ENCODE measurements around the gene DCTN4. TPM values are rescaled to one million over a fixed set of nuclear protein-coding genes. Genes with fewer than 3 reads are reported as not detected.
A peak's percentile ranks its signal among the peaks of the same experiment; 100 is the strongest.
"Not testable (repeated sequence)": the region's sequence is repeated elsewhere in the genome, so short reads cannot be mapped to it uniquely, and the experiment has no call there.

The DCTN4 gene
- 40.4 TPM for polyA plus RNA-seq (ENCODE audit: insufficient read length)

DNA sequence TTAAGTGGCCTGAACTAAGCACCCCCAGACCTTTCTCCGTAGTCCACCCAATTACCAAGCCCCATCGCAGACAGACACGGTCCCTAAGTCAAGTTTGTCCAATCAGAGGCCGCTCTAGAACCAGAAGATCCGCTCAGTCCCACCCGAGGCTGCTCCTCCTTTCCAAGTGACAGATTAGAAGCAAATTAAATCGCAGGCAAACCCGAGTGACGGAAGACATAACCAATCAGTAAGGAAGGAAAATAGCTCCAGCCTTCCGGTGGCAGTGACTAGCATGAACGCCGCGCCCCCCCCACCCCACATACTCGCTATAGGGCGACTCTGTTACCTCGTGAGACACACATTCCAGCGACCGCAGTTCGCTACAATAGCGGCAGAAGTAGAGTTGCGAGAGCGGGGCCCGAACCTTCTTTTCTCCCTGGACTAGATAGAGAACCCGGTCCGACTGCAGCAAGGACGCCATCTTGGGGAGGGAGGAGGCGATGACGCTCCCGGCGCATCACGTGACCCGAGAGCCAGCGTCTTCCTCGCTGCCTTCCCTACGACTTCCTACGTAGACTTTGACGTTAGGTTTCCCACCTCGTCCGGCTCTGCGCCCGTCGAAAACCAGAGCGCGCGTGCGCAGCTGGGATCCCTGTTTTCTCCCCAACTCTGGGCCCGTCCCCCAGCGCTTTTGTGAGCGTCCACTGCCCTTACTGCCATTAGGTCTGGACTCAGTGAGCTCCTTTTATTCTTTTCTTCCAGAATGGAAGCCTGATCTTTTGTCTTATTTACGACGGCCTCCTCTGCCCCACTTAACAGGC, at the start of gene DCTN4:
TSS of gene DCTN4 (minus strand) at position 487 of the 803 bp plus-strand sequence. CDS start at position 463, 24 bp downstream.
- peak; percentile 98 for DNase-seq (ENCODE audit: low read depth)

DNA sequence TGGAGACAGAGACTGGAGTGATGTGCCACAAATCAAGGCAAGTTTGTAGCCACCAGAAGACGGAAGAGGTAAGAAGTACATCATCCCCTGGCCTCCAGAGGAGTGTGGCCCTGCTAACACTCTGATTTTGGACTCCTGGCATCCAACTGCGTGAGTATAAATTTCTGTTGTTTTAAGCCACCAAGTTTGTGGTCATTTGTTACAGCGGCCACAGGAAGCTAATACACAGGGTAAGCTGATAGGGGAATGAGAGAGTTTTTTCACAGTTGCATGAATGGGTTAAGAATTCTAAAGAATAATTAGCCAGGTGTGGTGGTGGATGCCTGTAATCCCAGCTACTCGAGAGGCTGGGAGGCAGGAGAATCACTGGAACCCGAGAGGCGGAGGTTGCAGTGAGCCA, 45.6 kb upstream of the DCTN4 start:
- no peak for DNase-seq (ENCODE audit: low read depth)

DNA sequence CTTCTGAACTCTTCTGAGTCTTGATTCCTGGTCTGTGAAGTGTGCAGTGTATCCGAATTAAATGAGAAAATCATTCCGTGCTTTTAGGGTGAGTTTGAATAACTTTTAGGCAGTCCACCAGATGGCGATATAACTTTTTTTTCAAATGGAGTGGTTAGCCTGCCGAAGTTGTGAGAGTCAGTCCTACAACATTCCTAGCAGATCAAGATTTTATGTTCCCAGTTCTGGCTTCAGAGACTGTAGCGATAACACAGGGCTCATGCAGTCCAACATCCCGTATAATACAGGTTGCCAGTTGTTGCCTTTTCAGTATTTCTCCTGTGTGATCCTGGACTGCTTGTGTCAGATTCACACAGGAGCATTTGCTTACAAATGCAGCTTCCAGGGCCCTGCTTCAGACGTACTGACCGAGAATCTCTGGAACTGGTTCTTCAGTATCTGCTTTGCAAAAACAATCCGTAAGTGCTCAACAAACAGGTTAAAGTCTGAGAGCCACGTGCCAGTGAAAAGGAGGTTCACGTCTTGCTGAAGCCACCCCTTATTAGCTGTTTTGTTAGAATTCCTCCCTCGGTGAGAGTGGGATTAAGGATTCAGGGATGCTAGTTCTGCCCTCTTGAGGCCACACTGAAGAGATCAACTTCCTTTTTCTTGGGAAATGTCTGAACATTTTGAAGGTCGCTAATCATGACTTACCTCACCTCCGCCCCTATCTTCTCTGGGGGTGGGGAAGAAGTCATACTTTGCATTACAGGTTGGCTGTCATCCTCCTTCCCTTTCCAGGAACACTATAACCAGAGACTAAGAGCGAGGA, 42.5 kb upstream of the DCTN4 start:
- DNase-seq (ENCODE audit: low read depth), result peak; percentile 62

DNA sequence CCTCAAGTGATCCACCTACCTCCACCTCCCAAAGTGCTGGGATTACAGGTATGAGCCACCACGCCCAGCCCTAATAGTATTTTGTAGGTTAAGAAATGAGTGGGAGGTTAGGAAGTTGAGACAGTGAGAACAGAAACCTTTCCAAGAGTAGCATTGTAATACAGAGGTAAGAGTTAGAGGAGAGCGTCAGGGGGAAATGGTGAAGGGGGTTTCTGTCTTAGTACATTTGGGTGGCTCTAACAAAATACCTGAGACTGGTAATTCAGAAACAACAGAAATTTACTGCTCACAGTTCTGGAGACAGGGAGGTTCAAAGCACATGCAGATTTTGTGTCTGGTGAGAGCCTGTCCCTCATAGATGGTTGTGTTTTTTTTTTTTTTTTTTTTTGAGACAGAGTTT, 38.6 kb upstream of the DCTN4 start:
- DNase-seq (ENCODE audit: low read depth), result no peak

DNA sequence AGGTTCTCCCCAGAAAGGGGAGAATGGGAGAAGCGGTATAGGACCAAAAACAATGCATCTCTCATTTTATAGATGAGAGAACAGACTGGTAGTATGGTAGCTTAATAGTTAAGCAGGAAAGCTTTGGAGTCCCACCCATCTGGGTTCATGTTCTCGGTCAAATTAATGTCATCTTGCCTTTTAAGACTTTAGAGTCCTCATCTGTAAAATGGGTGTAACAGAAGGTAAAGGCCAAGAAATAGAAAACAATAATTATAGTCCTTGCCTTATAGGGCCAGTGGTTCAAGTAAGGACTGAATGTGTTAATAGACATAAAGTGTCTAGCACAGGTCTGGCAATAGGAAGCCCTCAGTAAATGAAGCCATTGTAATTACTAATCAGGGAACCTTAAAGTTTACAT, 36.1 kb upstream of the DCTN4 start:
- DNase-seq (ENCODE audit: low read depth), result no peak

DNA sequence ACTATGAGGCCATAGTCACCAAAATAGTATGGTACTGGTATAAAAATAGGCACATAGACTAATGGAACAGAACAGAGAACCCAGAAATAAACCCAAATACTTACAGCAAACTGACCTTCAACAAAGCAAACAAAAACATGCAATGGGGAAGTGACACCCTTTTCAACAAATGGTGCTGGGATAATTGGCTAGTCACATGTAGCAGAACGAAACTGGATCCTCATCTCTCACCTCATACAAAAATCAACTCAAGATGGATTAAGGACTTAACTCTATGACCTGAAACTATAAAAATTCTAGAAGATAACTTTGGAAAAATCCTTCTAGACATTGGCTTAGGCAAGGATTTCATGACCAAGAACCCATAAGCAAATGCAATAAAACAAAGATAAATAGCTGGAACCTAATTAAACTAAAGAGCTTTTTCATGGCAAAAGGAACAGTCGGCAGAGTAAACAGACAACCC, 34.6 kb upstream of the DCTN4 start:
- DNase-seq (ENCODE audit: low read depth), result not testable (repeated sequence)

DNA sequence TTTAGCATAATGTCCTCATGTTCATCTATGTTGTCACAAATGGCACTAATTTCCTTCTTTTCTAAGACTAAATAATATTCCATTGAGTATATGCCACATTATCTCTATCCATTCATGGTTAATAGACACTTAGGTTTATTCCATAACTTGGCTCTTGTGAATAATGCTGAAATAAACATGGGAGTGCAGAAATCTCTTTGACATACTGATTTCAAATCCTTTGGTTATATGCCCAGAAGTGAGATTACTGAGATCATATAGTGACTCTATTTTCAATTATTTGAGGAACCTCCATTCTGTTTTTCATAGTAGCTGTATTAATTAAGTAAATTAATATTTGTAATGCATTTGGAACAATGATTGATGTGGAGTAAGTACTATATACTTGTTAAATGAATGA, 32.7 kb upstream of the DCTN4 start:
- DNase-seq (ENCODE audit: low read depth), result no peak

DNA sequence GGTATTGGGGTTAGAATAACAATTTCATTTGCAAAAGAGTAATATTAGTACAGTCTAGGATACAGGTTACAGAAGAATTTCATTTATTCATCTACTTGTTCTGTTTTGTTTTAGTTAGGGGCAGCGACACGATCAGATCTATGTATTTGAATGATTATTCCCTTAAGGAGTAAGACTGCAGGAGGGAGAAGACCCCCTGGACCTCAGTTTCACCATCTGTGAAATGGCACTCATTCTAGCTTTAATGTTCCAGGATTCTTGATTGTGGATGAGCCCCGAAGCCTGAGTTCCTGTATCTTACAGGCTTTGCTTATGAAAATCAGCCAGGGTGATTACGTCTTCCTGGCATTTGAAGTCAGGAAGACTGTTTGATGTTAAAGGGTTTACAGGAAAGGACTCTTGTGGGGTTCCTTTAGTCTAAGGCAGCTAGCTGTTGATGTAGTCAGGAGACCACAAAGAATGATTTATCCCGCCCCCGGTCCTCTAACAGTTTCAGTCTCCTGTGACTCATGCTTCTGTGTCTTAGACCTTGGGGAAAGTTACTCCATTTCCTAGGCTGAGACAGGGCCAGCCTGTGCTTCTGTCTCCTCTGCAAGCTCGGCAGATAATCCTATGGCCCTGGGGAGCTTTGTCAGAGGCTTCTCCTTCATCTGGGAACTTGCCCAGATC, 31.3 kb upstream of the DCTN4 start:
- DNase-seq (ENCODE audit: low read depth), result no peak

DNA sequence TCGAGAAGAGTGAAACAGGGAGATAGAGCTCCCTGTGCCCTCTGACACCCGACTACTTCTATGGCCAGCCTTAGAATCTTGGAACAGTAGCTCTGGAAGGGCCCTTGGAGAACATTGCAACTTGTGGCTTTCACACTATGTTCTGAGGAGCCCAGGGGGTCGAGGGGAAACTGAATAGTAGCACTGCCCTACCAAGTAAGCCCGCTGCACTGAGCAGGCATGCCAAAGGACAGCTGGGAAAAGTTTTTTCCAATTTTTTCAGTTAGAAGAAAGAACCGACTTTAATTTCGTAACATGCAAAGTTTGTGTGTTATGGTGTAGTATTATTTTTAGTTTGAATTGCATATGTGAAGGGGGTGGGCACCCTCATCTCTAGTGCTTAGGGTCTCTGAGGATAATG, 30.6 kb upstream of the DCTN4 start:
- DNase-seq (ENCODE audit: low read depth), result no peak

DNA sequence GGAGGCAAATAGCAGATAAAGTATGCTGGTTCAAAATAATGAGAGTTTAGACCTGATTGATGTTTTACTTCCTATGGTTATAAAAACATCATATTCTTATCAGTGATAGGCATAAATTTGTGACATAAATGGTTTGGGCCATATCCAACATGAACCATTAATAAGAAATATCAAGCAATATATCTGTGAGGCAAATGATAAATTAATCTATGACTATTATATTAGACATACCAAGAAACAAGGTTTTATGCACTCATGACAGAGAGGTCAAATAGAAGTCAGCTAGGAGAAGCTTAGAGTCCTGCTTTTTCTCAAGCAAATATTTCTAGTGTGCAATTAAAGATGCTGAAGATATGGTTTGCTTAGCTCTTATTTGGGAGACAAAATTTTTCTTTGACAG, 30.2 kb upstream of the DCTN4 start:
- DNase-seq (ENCODE audit: low read depth), result no peak

DNA sequence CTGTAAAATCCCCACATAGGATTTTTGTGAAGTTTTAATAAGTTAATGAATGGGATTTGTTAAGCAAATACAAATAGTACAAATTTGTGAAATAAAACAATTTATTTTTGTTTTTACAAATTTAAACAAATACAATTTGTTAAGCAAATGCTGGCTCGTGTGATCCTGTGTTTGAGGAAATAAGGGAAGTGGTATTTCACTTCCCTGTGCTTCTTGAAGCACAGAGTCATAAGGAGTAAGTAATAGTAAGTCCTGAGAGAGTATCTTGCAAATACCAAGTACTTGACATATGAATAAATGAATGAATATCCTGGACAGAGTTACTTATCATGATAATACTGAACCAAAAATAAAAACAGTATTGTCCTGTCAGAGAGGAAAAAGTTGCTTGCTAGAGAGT, 28.8 kb upstream of the DCTN4 start:
- DNase-seq (ENCODE audit: low read depth), result no peak

DNA sequence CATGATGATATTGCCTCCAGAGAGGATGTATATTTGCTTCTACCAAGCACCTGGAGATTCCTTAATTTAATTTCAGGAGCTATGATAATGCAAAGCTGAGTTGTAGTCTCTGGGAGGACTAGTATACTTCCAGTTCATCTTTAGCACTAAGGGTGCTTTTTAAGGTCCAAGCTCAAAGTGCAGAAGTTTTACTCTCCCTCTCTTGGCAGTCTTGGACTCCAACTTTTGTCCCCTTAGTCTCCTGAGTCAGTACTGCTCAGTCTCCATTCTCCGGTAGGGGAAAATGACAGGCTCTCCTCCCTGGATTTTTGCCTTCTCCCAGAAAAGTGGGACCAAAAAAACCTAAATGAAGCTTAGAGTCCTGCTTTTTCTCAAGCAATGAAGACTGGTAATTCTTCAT, 28.1 kb upstream of the DCTN4 start:
- DNase-seq (ENCODE audit: low read depth), result no peak

DNA sequence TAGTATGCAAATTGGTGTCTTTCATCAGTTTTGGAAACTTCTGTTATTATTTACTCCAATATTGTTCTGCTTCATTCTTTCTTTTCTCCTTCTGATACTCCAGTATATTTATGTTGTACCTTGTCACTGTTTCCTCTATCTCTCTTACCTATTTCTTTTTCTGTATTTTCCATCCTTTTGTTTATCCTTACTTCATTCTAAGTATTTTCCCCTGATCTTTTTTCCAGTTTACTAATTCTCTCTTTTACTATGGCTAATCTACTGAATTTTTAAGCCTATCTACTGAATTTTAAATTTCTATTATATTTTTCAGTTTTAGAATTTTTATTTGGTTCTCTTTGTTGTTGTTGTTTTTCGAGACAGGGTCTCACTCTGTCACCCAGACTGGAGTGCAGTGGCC, 27.1 kb upstream of the DCTN4 start:
- no peak for DNase-seq (ENCODE audit: low read depth)

DNA sequence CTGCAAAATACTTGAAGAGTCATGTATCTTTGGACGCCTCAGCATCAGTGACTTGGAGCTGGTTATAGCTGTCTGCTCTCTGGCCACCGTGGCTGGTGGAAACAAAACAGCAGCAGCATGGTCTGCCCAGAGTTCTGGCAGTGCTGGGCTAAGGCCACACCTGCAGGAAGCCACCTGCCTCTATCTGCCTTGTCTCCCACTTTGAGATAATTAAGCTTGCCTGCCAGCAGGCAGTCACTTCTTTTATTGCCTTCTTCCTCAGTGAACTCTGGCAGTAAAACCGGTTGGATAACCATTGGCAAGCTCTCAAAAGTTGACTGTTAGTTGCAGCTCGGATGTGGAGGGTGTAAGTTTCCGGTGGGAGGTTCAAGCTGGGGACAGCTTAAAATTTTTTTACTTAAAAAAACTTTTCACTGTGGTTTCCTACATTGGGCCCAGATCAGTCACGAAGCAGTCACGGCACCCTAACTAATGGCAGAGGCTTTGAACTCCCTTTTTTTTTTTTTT, 24.7 kb upstream of the DCTN4 start:
- peak; percentile 82 for DNase-seq (ENCODE audit: low read depth)

DNA sequence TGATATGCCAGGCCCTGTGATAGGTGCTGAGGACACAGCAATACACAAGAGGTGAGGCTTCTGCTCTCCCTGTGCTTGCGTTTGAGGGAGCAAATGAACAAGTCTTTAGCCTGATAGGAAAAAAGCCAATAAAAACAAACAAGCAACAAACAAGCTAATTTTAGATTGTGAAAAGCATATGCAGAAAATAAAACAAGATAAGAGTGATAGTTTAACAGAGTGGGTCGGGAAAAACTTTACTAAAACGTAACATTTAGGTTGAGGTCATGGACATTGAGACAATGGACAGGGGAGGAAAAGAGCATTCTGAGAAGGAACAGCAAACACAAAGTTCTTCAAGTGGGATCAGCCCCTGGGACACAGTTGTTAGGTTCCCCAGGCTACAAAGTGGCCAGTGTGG, 24.0 kb upstream of the DCTN4 start:
- no peak for DNase-seq (ENCODE audit: low read depth)

DNA sequence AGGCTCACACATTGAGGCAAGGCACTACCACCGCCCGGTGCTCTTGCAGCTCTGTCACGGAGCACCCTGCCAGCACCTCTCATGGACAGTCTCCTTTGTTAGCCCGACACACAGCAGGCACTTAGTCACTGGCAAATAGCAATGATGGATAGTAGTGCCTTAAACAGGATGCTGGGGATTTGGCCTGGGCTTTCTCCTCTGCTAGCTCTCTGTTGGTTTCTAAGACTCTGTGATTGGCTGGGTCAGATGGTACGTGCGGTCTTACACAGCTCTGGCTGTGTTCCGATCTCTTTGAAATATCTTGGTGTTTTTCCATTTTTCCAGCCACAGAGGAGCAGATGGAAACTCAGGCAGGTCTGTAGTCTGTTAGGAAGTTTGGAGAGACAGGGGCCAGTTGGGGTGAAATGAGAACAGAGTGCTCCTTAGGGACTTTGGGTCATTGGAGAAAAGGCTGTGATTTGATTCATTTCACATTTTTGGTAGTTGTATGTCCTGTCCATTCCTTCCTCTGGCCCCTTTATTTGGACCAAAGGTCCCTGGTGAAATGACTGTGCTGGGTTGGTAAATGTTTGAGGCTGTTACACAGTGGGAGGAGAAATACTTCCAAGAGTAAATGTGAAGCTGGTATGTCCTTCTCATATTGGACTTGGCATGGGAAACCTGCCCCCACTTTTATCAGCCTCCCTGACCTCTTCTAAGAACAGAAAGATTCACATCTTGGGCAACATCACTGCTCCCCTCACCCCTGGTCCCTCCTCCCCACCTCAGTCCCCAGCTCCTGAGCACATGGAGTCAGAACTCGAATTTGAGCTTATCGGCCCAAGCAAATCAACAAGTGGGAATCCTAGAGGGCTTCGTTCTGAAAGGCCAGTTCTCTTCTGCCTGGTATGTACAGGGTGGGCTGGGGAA, 23.1 kb upstream of the DCTN4 start:
- no peak for DNase-seq (ENCODE audit: low read depth)

DNA sequence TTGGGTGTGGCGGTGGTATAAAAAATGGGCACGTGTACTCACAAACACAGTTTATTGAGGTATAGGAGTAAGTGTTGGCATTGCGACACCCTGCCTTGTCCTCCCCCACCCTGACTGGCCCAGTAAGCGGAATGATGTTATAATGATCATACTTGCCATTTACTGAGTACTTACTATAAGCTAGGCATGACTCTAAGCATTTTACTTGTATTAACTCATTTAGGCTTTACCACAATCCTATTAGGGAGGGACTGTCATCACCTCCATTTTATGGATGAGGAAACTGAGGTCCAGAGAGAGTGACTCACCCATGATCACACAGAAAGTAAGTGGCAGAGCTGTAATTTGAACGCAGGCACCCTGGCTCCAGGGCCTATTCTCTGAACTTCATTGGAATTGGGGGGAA, 22.0 kb upstream of the DCTN4 start:
- no peak for DNase-seq (ENCODE audit: low read depth)

DNA sequence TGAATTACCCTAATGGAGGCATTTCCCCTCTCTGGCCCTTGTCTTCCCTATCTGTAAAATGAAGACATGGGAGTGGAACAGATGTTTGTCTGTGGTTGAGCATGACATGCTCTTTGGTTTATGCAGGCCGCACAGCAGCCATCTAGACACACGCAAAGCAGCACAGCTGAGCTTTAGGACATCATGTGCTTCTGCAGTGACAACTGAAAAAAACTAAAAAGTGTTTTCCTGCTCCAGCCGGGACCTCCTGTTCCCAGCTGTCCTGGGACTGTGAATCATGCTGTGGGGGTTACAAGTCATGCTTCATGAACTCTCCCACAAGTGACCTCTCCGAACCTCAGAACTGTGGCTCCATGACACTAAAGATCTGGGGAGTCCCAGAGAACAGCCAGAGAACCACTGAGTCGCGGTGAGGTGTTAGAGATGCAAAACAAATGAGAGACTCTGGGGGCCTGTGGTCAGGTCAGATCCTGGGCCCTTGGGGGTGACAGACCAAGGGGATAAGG, 21.4 kb upstream of the DCTN4 start:
- DNase-seq (ENCODE audit: low read depth), result no peak

DNA sequence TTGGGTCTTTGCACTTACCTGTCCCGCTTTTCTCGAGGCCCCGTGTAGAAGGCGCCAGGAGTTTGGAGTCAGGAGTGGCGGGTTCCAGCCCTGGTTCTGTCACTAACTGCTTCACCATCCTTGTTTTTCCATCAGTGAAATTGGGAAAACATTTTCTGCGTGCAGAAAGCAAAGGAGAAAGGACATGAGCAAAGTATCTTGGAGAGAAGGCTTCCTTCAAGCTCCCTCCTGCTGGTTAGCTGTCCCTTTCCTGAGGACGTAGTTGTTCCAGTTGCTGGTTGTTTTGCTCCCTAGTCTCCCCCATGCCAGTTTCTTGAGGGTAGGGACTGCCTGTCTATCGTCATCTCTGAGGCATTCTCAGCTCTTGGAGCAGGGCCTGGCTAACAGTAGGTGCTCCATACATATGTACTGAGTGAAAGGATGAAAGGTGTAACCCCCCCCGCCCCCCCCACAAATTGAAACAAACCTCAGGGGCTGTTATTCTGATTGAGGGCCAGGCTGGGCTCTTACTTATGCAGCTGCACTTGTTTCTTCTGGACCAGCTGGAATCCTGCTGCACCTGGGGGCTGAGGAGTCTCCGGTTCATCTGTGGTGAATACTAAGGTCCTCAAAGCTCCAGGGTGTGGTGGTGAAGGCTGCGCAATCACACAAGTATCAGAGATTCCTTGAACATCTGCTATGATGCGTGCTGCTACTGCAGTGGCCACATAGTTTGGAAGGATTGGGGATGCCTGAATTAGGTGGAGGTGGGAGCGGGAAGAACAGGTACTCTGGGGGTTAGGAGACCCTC, 20.8 kb upstream of the DCTN4 start:
- no peak for DNase-seq (ENCODE audit: low read depth)
